Bone marrow (tissue), 2 donors: ENCODE data around the gene SFTPB.
"Not testable (repeated sequence)": the region's sequence is repeated elsewhere in the genome, so short reads cannot be mapped to it uniquely, and the experiment has no call there.

ENCODE experiments used
- DNase-seq, 2 donors: peaks; one replicate each; lab custom pipeline; 2025; lab: John Stamatoyannopoulos, UW

Gene SFTPB

DNA sequence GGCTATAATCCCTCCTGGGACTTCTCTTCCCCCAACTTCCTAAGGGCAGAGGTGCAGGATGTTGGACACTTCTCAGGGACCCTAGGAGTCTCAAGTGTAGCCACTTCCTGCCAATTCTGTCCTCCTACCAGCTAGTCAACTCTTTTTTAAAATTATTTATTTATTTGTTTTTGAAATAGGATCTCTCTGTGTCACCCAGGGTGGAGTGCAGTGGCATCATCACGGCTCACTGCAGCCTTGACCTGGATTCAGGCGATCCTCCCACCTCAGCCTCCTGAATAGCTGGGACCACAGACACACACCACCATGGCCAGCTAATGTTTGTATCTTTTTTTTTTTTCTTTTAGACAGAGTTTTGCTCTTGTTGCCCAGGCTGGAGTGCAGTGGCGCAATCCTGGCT, 11.5 kb downstream of the SFTPB start:
- no peak for DNase-seq

DNA sequence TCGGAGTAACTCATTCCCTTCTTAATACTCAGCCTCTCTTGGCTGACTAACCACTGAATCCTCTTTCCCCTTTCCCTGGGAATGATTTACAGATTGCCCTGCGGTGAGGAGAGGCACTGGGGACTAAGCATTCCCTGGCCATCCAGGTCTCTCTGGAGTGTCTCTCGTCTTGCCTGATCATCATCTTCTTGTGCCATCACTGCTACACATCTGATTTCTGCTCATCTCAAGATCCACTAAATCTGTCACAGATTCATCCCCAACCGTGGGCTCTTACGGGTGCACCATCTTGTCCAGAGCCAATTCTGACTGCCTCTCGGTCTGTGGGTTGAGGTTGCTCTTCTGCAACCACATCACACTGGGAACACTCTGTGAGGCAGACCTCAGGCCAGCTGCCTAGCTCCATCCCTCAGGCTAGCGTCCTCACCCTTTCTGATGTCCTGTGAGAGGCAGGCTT, 12.0 kb downstream of the SFTPB start:
- no peak for DNase-seq

DNA sequence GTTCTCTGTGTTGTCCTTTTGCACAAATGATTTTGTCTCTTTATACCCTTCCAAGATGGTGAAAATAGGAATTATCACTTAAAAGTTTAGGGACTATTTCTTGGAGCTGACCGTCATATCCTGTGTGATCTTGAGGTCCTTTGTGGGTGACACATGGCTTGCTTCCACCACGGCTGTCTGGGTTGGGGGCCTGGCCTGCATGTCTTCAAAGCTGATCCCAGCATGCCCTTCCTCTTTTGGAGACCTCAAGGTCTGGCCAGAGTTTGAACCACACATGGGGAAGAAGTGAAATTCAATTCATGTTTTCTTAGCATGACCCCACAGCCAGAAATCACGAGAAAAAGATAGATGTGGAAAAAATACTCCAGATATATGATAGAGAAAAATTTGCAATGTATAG, 14.0 kb downstream of the SFTPB start:
- no peak for DNase-seq

DNA sequence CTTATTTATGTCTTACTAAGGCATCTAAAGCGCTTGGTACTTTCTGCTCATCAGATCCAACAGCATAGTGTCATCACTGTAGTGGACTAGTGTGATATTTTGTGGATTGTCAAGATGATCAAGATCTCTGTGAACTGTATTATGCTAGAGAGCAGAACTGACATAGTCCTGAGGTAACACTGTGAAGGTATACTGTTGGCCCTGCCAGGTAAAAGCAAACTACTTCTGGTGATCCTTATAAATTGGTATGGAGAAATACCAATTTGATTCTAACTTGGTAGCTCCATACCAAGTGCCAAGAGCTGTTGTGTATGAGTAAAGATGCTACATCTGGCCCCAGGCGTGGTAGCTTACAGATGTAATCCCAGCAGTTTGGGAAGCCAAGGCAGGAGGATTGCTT, 15.9 kb downstream of the SFTPB start:
- DNase-seq: no peak

DNA sequence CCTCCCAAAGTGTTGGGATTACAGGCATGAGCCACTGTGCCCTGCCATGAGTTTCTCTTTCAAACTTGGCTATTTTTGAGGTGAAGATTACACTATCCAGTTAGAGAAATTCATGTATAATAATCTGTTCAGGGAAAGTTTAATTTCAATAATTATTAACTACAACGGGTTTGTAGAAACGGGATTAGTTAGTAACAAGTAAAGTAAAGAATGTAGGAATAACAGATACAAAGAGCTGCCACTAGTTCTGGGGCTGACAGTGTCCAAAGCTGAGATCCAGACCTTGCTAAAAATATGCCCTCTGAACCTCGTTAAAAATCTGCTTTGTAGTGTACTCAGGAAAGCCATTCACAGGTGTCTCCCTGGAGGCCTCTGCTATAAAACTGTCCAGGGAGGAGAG, 16.9 kb downstream of the SFTPB start:
- DNase-seq: no peak

DNA sequence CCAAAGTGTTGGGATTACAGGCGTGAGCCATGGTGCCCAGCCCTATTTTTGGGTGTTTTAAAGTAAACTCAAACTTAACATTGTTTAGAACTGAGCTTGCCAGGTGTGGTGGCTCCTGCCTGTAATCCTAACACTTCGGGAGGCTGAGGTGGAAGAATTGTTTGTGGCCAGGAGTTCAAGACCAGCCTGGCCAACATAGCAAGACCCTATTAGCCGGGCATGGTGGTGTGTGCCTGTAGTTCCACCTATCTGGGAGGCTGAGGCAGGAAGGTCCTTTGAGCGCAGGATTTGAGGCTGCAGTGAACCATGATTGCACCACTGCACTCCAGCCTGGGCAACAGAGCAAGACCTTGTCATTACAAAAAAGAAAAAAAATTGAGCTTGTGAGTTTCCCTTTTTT, 17.5 kb downstream of the SFTPB start:
- no peak for DNase-seq

DNA sequence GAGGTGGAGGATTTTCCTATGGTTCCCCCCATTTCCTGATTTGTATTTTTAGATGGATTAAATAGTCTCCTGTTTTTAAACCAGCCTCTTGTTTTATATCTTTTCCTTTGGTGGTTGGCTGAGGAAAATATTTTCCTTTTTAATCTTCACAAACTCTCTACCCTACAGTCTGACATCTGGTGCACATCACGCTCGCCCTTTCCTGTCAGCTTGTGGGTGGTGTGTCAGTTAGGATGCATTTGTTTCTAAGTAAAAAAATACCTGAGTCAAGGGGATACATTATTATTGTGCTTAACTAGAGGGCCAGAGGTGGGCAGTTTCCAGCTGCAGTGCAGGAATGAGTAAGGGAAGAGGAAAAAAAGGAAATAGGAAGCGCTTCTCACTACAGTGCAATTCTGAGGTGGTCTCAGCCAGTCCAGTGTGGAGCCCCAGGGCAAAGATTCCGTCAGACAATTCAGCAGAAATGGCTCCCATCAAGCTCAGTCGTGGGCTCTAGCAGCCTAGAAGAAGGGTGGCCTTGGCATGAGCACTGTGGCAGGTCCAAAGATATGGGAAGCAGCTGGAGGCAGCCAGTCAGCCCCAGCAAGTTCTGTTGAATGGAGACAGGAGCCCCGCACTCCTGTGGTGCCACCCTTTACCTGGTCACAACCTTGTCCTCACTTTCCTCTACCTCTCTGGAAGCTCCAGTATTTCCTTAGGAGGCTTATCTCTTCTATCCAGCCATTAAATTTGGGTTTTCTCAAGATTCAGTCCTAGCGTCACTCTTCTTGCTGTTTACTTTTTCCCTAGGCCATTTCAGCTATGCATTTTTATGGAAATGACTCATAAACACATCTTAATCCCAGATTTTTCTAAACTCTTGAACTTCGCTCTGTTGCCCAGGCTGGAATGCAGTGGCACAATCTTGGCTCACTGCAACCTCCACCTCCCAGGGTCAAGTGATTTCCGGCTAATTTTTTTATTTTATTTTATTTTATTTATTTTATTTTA, 18.5 kb downstream of the SFTPB start:
- no peak for DNase-seq

DNA sequence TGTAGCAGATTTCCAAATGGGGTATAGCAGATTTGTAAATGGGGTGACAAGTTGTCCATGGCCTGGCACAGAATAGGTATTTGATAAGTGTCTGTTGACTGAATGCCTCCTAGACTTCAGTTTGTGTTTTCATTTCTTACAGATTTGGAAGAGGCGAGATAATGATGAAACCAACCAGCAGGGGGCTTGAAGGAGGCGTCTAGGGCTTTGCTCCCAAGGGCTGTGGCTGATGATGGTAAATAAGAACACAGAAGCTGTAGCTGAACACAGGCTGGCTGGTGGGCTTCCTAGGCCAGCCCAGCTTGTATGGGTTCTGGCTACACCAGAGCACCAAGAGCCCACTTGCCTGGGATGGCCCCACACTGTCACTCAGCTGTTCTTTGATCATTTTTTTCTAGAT, 19.4 kb downstream of the SFTPB start:
- no peak for DNase-seq

DNA sequence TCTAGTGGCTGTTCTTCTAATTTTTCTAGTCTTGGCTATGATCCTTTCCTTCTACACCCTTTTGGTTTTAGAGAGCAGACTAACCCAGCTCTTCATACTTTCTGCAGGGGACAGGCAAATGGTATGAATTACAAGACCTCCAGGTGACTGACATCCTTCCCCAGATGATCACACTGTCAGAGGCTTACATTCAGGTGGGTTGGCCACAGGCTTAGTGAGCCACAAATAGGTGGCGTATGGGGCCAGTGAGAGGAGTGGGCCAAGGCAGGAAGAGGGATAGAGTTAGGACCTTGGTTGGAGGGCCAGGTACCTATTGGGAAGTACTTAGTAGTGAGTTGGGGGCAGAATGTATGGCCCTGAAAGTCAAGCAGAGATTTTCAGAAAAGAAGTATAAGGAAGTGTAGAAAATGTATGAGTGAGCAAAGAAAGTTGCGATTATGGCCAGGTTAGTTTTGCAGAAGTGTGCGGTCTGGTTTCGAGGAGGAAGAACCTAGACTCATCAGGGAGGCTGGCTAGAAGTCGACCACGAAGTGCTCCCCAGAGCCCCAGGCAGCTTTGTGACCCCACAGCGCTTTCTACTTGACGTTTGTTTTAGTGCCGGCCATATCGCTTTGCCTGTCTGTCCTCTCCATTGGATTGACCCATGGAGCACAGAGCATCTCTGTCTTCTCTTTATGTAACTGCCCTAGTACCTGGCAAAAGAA, 20.0 kb downstream of the SFTPB start:
- DNase-seq: no peak

DNA sequence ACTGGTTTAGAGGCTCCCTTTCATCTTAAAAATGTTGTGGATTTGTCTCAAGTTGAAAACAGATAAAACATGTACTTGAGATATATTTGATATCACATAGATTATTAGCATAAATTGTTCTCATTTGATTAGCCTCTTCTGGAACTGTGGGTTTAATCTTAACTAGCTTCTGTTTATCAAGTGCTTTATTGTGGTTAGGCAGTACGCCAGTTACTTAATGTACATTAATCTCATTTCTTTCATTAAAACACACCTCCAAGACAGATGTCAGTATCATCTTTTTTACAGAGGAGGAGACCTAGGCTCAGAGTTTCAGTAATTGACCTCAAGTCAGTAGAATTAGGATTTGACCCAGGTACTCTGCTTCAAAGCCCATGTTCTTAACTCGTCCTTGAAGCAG, 21.8 kb downstream of the SFTPB start:
- DNase-seq: no peak

DNA sequence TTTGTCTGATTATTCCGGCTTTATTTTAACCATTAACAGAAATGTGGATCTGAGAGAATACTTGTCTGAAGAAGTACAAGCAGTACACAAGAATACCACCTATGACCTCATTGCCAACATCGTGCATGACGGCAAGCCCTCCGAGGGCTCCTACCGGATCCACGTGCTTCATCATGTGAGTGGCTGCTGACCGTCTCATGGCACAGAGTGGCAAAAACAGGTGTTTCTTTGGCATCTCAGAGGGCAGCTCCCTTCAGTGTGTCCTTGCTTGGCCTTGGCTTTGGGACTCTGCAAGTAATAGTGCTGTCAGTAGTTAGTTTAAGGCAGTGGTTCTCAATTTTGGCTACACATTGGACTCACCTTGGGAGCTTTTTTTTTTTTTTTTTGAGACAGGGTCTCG, 23.1 kb downstream of the SFTPB start:
- DNase-seq: no peak

DNA sequence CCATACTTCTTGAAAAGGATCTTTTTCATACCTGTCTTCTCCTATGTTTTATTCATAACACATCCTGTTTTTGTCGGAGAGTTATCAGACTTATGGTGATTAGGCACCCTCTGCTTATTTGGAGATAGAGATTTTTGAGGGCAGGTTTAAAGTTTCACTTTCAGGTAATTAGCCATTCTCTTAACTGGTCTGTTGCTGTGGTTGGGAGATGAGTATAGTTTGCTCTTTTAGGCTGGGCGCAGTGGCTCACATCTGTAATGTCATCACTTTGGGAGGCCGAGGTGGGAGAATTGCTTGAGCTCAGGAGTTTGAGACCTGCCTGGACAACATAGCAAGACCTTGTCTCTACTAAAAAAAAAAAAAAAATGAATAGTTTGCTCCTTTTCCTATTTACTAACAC, 25.3 kb downstream of the SFTPB start:
- DNase-seq: no peak

DNA sequence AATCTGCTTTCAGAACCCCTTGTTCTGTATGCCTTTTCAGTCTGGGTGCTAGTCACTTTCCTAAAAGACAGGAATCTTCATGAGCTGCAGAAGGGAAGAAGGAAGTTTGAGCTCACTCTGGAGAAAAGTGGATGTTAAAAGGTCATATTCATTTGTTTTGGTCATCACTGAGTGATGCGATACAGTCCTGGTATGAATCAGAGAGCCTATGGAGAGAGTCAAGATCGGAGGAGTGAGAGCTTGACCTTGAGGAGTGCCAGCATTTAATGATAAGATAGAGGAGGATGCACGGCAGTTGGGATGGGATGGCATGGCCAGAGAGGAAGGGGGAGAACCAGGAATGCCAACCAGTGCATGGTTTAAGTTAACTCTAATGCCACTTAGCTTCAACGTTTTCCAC, 32.4 kb downstream of the SFTPB start:
- no peak for DNase-seq

DNA sequence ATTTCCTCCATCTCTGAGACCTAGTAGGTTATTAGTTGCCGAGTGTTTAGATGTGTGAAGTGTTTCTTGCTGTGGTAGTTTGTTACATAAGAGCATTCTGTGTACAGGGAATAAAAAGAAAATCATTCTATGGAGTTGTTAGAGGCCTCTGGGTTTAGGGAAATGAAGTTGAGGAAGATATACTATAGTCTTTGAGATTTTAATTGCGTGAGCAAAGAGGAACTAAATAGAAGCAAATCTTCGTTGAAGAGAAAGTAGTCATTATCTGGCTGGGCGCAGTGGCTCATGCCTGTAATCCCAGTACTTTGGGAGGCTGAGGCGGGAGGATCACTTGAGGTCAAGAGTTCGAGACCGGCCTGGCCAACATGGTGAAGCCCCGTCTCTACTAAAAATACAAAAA, 33.0 kb downstream of the SFTPB start:
- DNase-seq: no peak

DNA sequence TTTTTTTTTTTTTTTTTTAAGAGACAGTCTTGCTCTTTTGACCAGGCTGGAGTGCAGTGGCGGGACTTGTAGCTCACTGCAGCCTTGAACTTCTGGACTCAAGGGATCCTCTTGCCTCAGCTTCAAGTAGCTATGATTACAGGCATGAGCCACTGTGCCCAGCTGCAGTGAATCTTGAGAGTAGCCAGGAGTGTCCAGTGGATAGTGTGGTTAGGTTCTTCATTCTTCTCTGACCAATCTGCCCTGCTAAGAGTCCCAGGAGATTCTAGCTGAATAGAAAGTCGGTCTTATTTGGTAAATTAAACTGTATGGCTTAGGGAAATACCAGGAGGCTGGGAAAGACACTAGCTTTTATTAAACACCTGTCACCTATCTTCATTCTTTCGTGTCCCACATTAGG, 36.7 kb downstream of the SFTPB start:
- no peak for DNase-seq

DNA sequence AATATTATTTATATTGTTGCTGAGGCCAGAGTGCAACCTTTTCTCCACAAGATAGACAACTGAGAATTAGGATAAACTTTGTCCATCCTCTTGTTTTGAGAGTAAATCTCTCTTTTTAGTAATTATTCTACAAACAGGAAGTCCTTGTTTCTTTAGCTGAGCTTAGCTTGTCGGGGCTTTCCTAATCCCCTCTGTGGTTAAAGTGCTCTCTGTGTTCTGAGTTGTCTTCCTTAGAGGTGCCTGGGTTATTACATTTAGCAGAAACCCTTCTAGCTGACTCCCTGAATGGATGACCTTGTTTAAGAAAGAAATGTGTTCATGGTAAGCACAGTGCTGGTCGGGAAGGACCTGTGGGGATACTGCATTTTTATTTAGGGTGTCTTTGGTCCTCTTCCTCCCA, 39.3 kb downstream of the SFTPB start:
- DNase-seq: no peak

DNA sequence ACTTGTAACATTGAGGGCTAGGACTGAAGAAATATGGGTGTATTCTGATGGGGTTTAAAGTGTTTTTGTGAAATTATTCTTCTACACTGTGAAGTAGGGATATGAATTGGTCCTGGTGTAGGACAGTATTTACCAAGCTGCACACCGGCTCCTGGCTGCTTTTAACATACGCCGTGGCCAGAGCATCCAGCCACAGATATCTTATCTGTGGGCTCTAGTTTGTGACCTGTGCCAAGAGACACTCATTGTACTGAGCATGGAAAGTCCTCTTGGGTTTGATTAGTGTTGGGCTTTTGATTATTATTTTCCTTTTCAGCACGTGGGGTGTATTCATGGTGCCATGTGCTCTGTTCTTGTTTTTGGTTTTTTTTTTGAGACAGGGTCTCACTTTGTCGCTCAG, 44.0 kb downstream of the SFTPB start:
- no peak for DNase-seq

DNA sequence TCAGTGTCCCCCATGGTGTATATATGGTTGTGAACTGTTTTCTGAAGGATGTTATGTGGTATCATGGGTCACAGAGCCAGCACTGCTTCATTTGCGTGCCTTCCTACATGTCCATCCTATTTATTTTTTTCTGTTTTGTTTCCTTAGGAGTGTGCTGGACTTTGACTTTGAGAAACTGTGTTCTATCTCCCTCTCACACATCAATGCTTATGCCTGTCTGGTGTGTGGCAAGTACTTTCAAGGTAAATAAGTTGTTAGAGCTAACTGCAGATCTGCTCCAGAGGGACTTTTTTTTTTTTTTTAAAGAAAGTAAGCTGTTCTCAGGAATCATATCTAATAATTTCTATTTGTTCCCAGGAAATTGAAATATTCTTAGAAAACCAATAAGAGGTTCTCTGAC, 46.7 kb downstream of the SFTPB start:
- no peak for DNase-seq

DNA sequence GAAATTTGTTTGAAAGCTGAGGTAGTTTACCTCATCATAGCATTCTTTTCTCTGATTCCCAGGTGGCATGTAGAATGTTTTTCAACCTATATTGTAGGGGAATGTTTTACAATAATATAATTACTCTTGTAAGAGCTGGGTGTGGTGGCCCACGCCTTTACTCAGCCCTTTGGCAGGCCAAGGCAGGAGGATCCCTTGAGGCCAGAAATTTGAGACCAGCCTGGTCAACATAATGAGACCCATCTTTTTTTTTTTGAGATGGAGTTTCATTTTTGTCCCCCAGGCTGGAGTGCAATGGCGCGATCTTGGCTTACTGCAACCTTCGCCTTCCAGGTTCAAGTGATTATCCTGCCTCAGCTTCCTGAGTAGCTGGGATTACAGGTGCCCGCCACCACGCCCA, 48.4 kb downstream of the SFTPB start:
- DNase-seq: no peak

DNA sequence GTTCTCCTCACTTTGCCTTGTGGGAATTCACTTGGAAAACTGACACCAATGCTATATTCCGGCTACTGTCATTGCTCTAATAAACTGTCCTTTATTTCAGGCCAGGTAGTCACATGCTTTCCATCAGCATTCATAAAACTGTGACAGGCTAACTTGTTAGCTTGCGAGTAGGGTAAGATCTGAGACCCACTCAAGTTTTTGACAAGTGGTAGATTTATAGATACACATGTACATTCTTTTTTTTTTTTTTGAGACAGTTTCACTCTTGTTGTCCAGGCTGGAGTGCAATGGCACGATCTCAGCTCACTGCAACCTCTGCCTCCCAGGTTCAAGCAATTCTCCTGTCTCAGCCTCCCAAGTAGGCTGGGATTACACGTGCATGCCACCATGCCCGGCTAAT, 50.3 kb downstream of the SFTPB start:
- not testable (repeated sequence) for DNase-seq

DNA sequence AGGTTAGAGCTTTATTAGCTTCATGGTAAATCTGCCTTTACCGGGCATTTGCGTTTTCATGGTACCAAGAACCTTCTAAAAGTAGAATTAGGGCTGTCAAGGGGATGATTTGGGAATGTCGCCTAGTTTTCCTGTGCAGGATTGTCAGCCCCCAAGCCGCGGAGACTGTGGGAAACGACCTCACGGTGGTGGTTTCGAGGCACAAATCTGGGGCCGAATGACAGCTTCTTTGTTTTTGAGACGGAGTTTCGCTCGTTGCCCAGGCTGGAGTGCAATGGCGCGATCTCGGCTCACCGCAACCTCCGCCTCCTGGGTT, 52.6 kb downstream of the SFTPB start:
- no peak for DNase-seq

DNA sequence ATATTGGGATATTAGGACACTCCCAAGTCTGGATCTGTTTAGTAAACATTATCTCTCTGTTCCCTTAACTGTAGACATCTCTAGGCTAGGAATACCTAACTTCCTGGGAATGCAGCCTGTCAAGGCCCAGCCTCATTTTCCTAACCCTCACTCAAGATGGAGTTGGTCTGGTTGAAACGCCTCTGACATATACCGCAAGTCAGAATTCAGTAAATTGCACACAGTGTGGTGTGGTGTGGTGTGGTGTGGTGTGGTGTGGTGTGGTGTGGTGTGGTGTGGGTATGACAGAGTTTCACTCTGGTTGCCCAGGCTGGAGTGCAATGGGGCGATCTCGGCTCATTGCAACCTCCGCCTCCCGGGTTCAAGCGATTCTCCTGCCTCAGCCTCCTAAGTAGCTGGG, 53.2 kb downstream of the SFTPB start:
- not testable (repeated sequence) for DNase-seq

DNA sequence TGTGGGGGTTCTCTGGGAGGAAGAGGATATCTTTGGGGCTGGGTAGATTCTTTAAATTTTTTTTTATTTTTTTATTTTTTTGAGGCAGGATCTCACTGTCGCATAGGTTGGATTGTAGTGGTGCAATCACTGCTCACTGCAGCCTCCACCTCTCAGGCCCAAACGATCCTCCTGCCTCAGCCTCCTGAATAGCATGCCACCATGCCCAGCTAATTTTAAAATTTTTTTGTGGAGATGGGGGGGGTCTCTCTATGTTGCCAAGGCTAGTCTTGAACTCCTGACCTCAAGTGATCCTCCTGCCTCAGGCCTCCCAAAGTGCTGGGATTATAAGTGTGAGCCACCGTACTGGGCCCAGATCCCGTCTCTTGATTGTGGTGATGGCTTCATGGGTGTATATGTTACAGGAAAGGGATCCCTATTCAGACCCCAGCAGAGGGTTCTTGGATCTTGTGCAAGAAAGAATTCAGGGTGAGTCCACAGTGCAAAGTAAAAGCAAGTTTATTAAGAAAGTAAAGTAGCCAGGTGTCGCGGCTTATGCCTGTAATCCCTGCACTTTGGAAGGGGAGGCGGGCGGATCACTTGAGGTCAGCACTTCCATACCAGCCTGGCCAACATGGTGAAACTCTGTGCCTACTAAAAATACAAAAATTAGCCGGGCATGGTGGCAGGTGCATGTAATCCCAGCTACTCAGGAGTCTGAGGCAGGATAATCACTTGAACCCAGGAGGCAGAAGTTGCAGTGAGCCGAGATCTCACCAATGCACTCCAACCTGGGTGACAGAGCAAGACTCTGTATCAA, 54.1 kb downstream of the SFTPB start:
- DNase-seq: no peak
